CD14-positive monocyte (primary cell): ENCODE results near the gene LUZP1. TPM values are rescaled to one million over a fixed set of nuclear protein-coding genes. Genes with fewer than 3 reads are reported as not detected.

Experiments used
- DNase-seq, 3 donors: peaks; one replicate each; pipeline ENCODE4 v3.0.0-alpha.2; 2011 to 2022
- H2AFZ ChIP-seq: 2 replicates; pipeline ENCODE4 v1.6.0; 2012; ENCODE audit warnings: mild to moderate bottlenecking, low read depth, low read length, inconsistent platforms; ENCODE audit not compliant: insufficient read depth, poor library complexity, severe bottlenecking
- H3K27ac ChIP-seq, 2 donors: 1 replicate in 1 of 2; 2 replicates in 1 of 2; pipeline ENCODE4 v1.5.1; 2012 to 2013; ENCODE audit warnings: low read length in 2 of 2, control low read depth in 1 of 2, inconsistent platforms in 1 of 2, low read depth in 1 of 2, mild to moderate bottlenecking in 1 of 2
- H3K27me3 ChIP-seq, 2 donors: one replicate each; pipeline versions ENCODE4 v1.6.0 to v1.6.1; 2011 to 2013; ENCODE audit warnings: low read length in 2 of 2; ENCODE audit not compliant: control insufficient read depth in 2 of 2, insufficient read depth in 2 of 2
- H3K36me3 ChIP-seq, 2 donors: replicated peaks in 1 of 2; 1 replicate in 1 of 2; 2 replicates in 1 of 2; pipeline versions ENCODE4 v1.5.1 to v1.6.1; 2012 to 2013; ENCODE audit warnings: low read length in 2 of 2, control low read depth in 1 of 2, inconsistent platforms in 1 of 2, mild to moderate bottlenecking in 1 of 2; ENCODE audit not compliant: insufficient read depth in 2 of 2, control insufficient read depth in 1 of 2
- H3K4me1 ChIP-seq, 2 donors: 1 replicate in 1 of 2; 2 replicates in 1 of 2; pipeline versions ENCODE4 v1.5.1 to v1.6.1; 2012 to 2013; ENCODE audit warnings: low read length in 2 of 2, control low read depth in 1 of 2, inconsistent platforms in 1 of 2, mild to moderate bottlenecking in 1 of 2, moderate library complexity in 1 of 2; ENCODE audit not compliant: insufficient read depth in 2 of 2, control insufficient read depth in 1 of 2
- H3K4me2 ChIP-seq: replicated peaks from 2 replicates; pipeline ENCODE3; 2012; ENCODE audit warnings: low read length, moderate library complexity, mild to moderate bottlenecking; ENCODE audit not compliant: poor library complexity, severe bottlenecking; ENCODE audit errors: extremely low read depth
- H3K4me3 ChIP-seq, 3 experiments: fragments of 200-600 bp in 1 of 3; sonication (generic) in 1 of 3; replicated peaks in 1 of 3; 1 replicate in 2 of 3; 2 replicates in 1 of 3; pipeline ENCODE4 v1.5.1; 2011 to 2013; ENCODE audit warnings: low read length in 3 of 3, mild to moderate bottlenecking in 3 of 3, control low read depth in 2 of 3, low read depth in 2 of 3, inconsistent platforms in 1 of 3, moderate library complexity in 1 of 3
- H3K79me2 ChIP-seq: 2 replicates; pipeline ENCODE4 v1.6.0; 2012; ENCODE audit warnings: mild to moderate bottlenecking, control low read depth, inconsistent platforms, low read length, moderate library complexity; ENCODE audit not compliant: insufficient read depth
- H3K9ac ChIP-seq: 2 replicates; pipeline ENCODE4 v1.6.0; 2017; ENCODE audit warnings: low read length, mild to moderate bottlenecking; ENCODE audit not compliant: insufficient read depth, poor library complexity, severe bottlenecking
- H3K9me3 ChIP-seq, 2 donors: replicated peaks in 1 of 2; 1 replicate in 1 of 2; 2 replicates in 1 of 2; pipeline versions ENCODE4 v1.5.1 to v1.6.1; 2012 to 2013; ENCODE audit warnings: low read length in 2 of 2, control low read depth in 1 of 2; ENCODE audit not compliant: control insufficient read depth in 1 of 2, insufficient read depth in 1 of 2
- H4K20me1 ChIP-seq: 2 replicates; pipeline ENCODE4 v1.6.0; 2012; ENCODE audit warnings: mild to moderate bottlenecking, low read length, control low read depth, moderate library complexity; ENCODE audit not compliant: insufficient read depth
- H3K27ac Mint-ChIP-seq, 7 donors: one replicate each; pipeline ENCODE4 v1.8.0; 2020; ENCODE audit warnings: mild to moderate bottlenecking in 7 of 7, mixed read lengths in 7 of 7, moderate library complexity in 6 of 7, inconsistent platforms in 2 of 7
- H3K27me3 Mint-ChIP-seq, 3 donors: one replicate each; pipeline ENCODE4 v1.8.0; 2021 to 2022; ENCODE audit warnings: low read depth in 3 of 3, mild to moderate bottlenecking in 3 of 3, mixed read lengths in 3 of 3, moderate library complexity in 3 of 3, inconsistent platforms in 1 of 3
- H3K36me3 Mint-ChIP-seq, 2 donors: one replicate each; pipeline ENCODE4 v1.8.0; 2020; ENCODE audit warnings: mixed read lengths in 2 of 2, inconsistent platforms in 1 of 2, mild to moderate bottlenecking in 1 of 2
- H3K4me1 Mint-ChIP-seq: one replicate; pipeline ENCODE4 v1.8.0; 2020; ENCODE audit warnings: mild to moderate bottlenecking, mixed read lengths
- H3K4me3 Mint-ChIP-seq, 2 donors: one replicate each; pipeline ENCODE4 v1.8.0; 2020; ENCODE audit warnings: mild to moderate bottlenecking in 2 of 2, mixed read lengths in 2 of 2, moderate library complexity in 1 of 2
- H3K9me3 Mint-ChIP-seq, 7 donors: one replicate each; pipeline ENCODE4 v1.8.0; 2020 to 2022; ENCODE audit warnings: mixed read lengths in 7 of 7, mild to moderate bottlenecking in 6 of 7, moderate library complexity in 6 of 7, inconsistent platforms in 2 of 7
- WGBS: methylation state at CpG from one replicate; pipeline ENCODE4 v1.1.5; 2013; ENCODE audit warnings: missing lambda C conversion rate; ENCODE audit not compliant: insufficient coverage; 5-methylcytosine and 5-hydroxymethylcytosine counted together
- intact Hi-C, 2 donors: fragments of 100-400 bp; cut with micrococcal nuclease; formaldehyde crosslinking; loops; one replicate each; pipeline versions ENCODE4 v1.15.0 to v1.15.1; 2023
- polyA plus RNA-seq, 3 donors: library from polyadenylated mRNA; depleted of rRNA in 1 of 3; unstranded in 2 of 3; stranded (reverse) in 1 of 3; fragments of 300-500 nt in 2 of 3; fragments of >200 nt in 1 of 3; fragmentation: Illumina TruSeq in 2 of 3; gene quantifications; 1 replicate in 2 of 3; 2 replicates in 1 of 3; pipeline ENCODE4 v1.2.3, GENCODE V29; 2012 to 2021
- TF ChIP-seq, protein P1 (sequence below): fragments of 200-600 bp; IDR thresholded peaks from one replicate; pipeline ENCODE4 v1.8.0; 2022; ENCODE audit warnings: antibody characterized with exemption, mild to moderate bottlenecking

The LUZP1 gene
- polyA plus RNA-seq, 3 donors, result 4.4 to 8.7 (median 5.8) TPM

DNA sequence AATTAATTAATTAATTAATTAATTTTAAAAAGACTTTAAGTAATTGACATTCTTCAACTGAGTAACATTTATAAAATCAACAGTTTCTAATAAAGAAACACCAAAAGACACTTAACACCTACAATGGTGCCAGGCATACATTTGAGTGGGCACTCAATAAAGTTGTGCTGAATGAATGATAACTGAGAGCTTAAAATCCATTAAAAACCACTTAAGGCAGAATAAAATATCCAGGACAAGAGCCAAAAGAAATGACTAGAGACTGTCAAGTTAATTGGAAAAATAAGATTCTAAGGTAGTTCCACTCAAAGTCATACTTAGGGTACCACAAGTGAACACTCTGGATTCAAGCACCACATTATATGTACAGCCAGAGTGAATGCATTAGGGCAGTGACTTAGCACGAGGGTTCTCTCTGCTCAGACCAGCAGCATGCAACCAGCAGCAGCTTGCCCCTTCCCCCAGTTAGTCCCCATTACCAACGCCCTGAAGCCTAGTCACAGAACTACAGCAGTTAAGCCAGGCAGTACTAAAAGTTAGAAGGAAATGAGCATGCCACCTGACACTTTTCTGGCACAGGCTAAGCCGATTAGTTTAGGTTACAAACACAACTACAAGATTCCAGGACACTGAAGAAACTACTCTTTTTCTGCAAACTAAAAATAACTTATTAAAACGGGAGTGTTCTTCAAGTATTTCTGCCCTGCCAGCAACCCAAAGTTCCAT, 46.5 kb downstream of the LUZP1 start:
- H3K27me3 Mint-ChIP-seq, result no peaks in the 10 kb centered on the region
- H3K4me1 ChIP-seq, result peaks cover 8 to 19% of the 10 kb centered on the region in 2 donors
- H3K27me3 ChIP-seq, result no peaks in the 10 kb centered on the region
- H2AFZ ChIP-seq, result no peak overlapping the region
- no peaks in the 10 kb centered on the region for H3K36me3 Mint-ChIP-seq
- H3K9me3 Mint-ChIP-seq, result no peaks in the 10 kb centered on the region
- no peak overlapping the region for H3K27ac Mint-ChIP-seq
- H3K27ac ChIP-seq, result no peak overlapping the region
- H3K4me3 Mint-ChIP-seq, result no peak overlapping the region
- intact Hi-C loops, result no loop called here
- no peak for DNase-seq
- TF ChIP-seq, protein P1, sequence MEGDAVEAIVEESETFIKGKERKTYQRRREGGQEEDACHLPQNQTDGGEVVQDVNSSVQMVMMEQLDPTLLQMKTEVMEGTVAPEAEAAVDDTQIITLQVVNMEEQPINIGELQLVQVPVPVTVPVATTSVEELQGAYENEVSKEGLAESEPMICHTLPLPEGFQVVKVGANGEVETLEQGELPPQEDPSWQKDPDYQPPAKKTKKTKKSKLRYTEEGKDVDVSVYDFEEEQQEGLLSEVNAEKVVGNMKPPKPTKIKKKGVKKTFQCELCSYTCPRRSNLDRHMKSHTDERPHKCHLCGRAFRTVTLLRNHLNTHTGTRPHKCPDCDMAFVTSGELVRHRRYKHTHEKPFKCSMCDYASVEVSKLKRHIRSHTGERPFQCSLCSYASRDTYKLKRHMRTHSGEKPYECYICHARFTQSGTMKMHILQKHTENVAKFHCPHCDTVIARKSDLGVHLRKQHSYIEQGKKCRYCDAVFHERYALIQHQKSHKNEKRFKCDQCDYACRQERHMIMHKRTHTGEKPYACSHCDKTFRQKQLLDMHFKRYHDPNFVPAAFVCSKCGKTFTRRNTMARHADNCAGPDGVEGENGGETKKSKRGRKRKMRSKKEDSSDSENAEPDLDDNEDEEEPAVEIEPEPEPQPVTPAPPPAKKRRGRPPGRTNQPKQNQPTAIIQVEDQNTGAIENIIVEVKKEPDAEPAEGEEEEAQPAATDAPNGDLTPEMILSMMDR, result no peak
- 17% methylated on average over 3 of the region's 4 CpGs for WGBS
- H3K36me3 ChIP-seq, result no peaks in the 10 kb centered on the region
- H3K9ac ChIP-seq, result no peak overlapping the region
- no peak overlapping the region for H3K4me3 ChIP-seq
- no peak overlapping the region for H3K4me2 ChIP-seq
- peaks cover 38% of the 10 kb centered on the region for H4K20me1 ChIP-seq
- peaks cover 24% of the 10 kb centered on the region for H3K4me1 Mint-ChIP-seq
- peaks cover 19% of the 10 kb centered on the region for H3K79me2 ChIP-seq
- H3K9me3 ChIP-seq, result no peaks in the 10 kb centered on the region

DNA sequence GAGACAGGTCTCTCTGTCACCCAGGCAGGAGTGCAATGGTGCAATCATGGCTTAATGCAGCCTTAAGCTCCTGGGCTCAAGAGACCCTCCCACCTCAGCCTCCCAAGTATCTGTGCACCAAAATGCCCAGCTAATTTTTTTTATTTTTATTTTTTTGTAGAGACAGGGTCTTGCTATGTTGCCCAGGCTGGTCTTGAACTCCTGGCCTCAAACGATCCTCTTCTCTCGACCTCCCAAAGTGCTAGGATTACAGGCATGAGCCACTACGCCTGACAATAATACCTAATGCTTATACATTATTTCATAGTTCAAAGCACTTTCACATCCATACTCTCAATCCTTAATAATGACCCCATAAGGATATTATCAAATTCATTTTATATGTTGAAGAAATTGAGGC, 48.3 kb downstream of the LUZP1 start:
- H3K27ac ChIP-seq, result no peak overlapping the region
- no peak overlapping the region for H3K4me2 ChIP-seq
- H2AFZ ChIP-seq, result no peak overlapping the region
- intact Hi-C loops, result no loop called here
- no peak overlapping the region for H3K4me3 ChIP-seq
- DNase-seq, result no peak
- Mint-ChIP-seq H3K9me3 (no peaks in the 10 kb centered on the region), H3K27me3 (no peaks in the 10 kb centered on the region), H3K4me1 (peaks cover 33% of the 10 kb centered on the region), H3K4me3 (no peak overlapping the region), H3K27ac (peak overlapping the region in 1 of 7 donors; percentile 79), H3K36me3 (no peaks in the 10 kb centered on the region)
- no peaks in the 10 kb centered on the region for H3K9me3 ChIP-seq
- H3K27me3 ChIP-seq, result no peaks in the 10 kb centered on the region
- H3K36me3 ChIP-seq, result no peaks in the 10 kb centered on the region
- WGBS, result 100% methylated on average over 2 of the region's 3 CpGs
- TF ChIP-seq, protein P1, result no peak
- no peak overlapping the region for H3K9ac ChIP-seq
- H3K4me1 ChIP-seq, result peaks cover 8 to 27% of the 10 kb centered on the region in 2 donors
- peaks cover 26% of the 10 kb centered on the region for H3K79me2 ChIP-seq
- peaks cover 36% of the 10 kb centered on the region for H4K20me1 ChIP-seq
